ENCODE measurements around the gene MGLL.

GRCh38 chr3:127654374-127654773, 167.9 kb downstream of the MGLL start:
- TF ChIP-seq CTCF (IDR thresholded peaks at IDR 0.05 in 8 of 11, conservative IDR thresholded peaks at IDR 0.05 in 3 of 11) = no peak
- TF ChIP-seq POLR2AphosphoS5 (IDR thresholded peaks at IDR 0.05) = no peak
